GM21390 (cell line): ENCODE results near the gene RBM23.
"Not testable (repeated sequence)": the region's sequence is repeated elsewhere in the genome, so short reads cannot be mapped to it uniquely, and the experiment has no call there.

Experiments used
- ATAC-seq: cut with Tn5 transposase; IDR thresholded peaks from one replicate; pipeline ENCODE4 v1.9.1; 2021; ENCODE audit not compliant: unreplicated experiment

Gene RBM23

GRCh38 chr14:22870811-22871223, 48.1 kb downstream of the RBM23 start:
- peak; percentile 43 for ATAC-seq

- ATAC-seq = no peak
Measured at GRCh38 chr14:22866874-22867273, 52.1 kb downstream of the RBM23 start.

- ATAC-seq = no peak
Measured at GRCh38 chr14:22865424-22866405, 53.2 kb downstream of the RBM23 start.

GRCh38 chr14:22864979-22865378, 54.0 kb downstream of the RBM23 start:
- no peak for ATAC-seq

GRCh38 chr14:22861651-22862050, 57.3 kb downstream of the RBM23 start:
- ATAC-seq = no peak

GRCh38 chr14:22860377-22860776, 58.6 kb downstream of the RBM23 start:
- ATAC-seq = not testable (repeated sequence)

- ATAC-seq = no peak
Measured at GRCh38 chr14:22856428-22856827, 62.5 kb downstream of the RBM23 start.

- ATAC-seq = no peak
Measured at GRCh38 chr14:22854963-22855724, 63.8 kb downstream of the RBM23 start.

- ATAC-seq = not testable (repeated sequence)
Measured at GRCh38 chr14:22854296-22854695, 64.7 kb downstream of the RBM23 start.

GRCh38 chr14:22852940-22853767, 65.8 kb downstream of the RBM23 start:
- ATAC-seq = peak; percentile 75

- ATAC-seq = no peak
Measured at GRCh38 chr14:22852599-22852939, 66.4 kb downstream of the RBM23 start.

GRCh38 chr14:22852178-22852577, 66.8 kb downstream of the RBM23 start:
- ATAC-seq = not testable (repeated sequence)

GRCh38 chr14:22850944-22851764, 67.8 kb downstream of the RBM23 start:
- no peak for ATAC-seq

- no peak for ATAC-seq
Measured at GRCh38 chr14:22849212-22849819, 69.6 kb downstream of the RBM23 start.

GRCh38 chr14:22848351-22849164, 70.4 kb downstream of the RBM23 start:
- ATAC-seq = no peak

- ATAC-seq = no peak
Measured at GRCh38 chr14:22847661-22848341, 71.1 kb downstream of the RBM23 start.

GRCh38 chr14:22846811-22847307, 72.1 kb downstream of the RBM23 start:
- no peak for ATAC-seq
